H9 (cell line): Measurements from ENCODE around the gene BARD1. TPM values are rescaled to one million over a fixed set of nuclear protein-coding genes. Genes with fewer than 3 reads are reported as not detected.

Experiments used
- DNase-seq: peaks from one replicate; pipeline ENCODE4 v3.0.0-alpha.2; 2017
- H2AFZ ChIP-seq: one replicate; pipeline ENCODE4 v1.6.1; 2013; ENCODE audit warnings: mild to moderate bottlenecking, low read length, control low read depth, moderate library complexity
- H2AK5ac ChIP-seq: 2 replicates; pipeline ENCODE4 v1.6.1; 2013; ENCODE audit warnings: low read length, control low read depth, mixed read lengths; ENCODE audit not compliant: insufficient read length
- H2BK120ac ChIP-seq: one replicate; pipeline ENCODE4 v1.6.1; 2013; ENCODE audit warnings: low read depth, mild to moderate bottlenecking, low read length, control low read depth, inconsistent platforms; ENCODE audit not compliant: poor library complexity, severe bottlenecking
- H2BK12ac ChIP-seq: 2 replicates; pipeline ENCODE4 v1.6.1; 2013; ENCODE audit warnings: low read length, control low read depth, mixed read lengths, low read depth; ENCODE audit not compliant: insufficient read length
- H2BK15ac ChIP-seq: 2 replicates; pipeline ENCODE4 v1.6.1; 2013; ENCODE audit warnings: low read depth, low read length, control low read depth
- H2BK20ac ChIP-seq: one replicate; pipeline ENCODE4 v1.6.1; 2013; ENCODE audit warnings: low read depth, mild to moderate bottlenecking, low read length, control low read depth, inconsistent platforms; ENCODE audit not compliant: poor library complexity, severe bottlenecking
- H2BK5ac ChIP-seq: 2 replicates; pipeline ENCODE4 v1.6.1; 2013; ENCODE audit warnings: low read length, control low read depth, mixed read lengths; ENCODE audit not compliant: insufficient read length
- H3K14ac ChIP-seq: 2 replicates; pipeline ENCODE4 v1.6.1; 2013; ENCODE audit warnings: low read length, control low read depth; ENCODE audit not compliant: insufficient read depth
- H3K18ac ChIP-seq: 2 replicates; pipeline ENCODE4 v1.6.1; 2013; ENCODE audit warnings: low read depth, mild to moderate bottlenecking, mixed read lengths, low read length, control low read depth; ENCODE audit not compliant: insufficient read length
- H3K23ac ChIP-seq: 2 replicates; pipeline ENCODE4 v1.6.1; 2013; ENCODE audit warnings: low read length, control low read depth, mixed read lengths, low read depth; ENCODE audit not compliant: insufficient read length
- H3K23me2 ChIP-seq: 2 replicates; pipeline ENCODE4 v1.6.1; 2013; ENCODE audit warnings: low read depth, mild to moderate bottlenecking, mixed read lengths, low read length, control low read depth; ENCODE audit not compliant: insufficient read length, poor library complexity, severe bottlenecking
- H3K27ac ChIP-seq: 2 replicates; pipeline ENCODE4 v1.5.1; 2013; ENCODE audit warnings: low read length, control low read depth, mixed read lengths, low read depth; ENCODE audit not compliant: insufficient read length
- H3K27me3 ChIP-seq: 2 replicates; pipeline ENCODE4 v1.6.1; 2013; ENCODE audit warnings: low read length, control low read depth, inconsistent platforms; ENCODE audit not compliant: insufficient read depth
- H3K4ac ChIP-seq: 2 replicates; pipeline ENCODE4 v1.6.1; 2013; ENCODE audit warnings: low read depth, mild to moderate bottlenecking, control low read depth, inconsistent platforms, low read length, moderate library complexity
- H3K4me1 ChIP-seq: 2 replicates; pipeline ENCODE4 v1.6.1; 2013; ENCODE audit warnings: low read length, control low read depth, inconsistent platforms; ENCODE audit not compliant: insufficient read depth
- H3K4me2 ChIP-seq: 2 replicates; pipeline ENCODE4 v1.6.1; 2013; ENCODE audit warnings: low read length, control low read depth, mixed read lengths; ENCODE audit not compliant: insufficient read length, insufficient read depth
- H3K56ac ChIP-seq: 2 replicates; pipeline ENCODE4 v1.6.1; 2013; ENCODE audit warnings: low read depth, mild to moderate bottlenecking, mixed read lengths, low read length, control low read depth; ENCODE audit not compliant: insufficient read length
- H3K79me1 ChIP-seq: 2 replicates; pipeline ENCODE4 v1.6.1; 2013; ENCODE audit warnings: low read depth, mild to moderate bottlenecking, moderate library complexity, low read length, control low read depth, inconsistent platforms; ENCODE audit not compliant: insufficient read depth, poor library complexity, severe bottlenecking
- H3K79me2 ChIP-seq: 2 replicates; pipeline ENCODE4 v1.6.1; 2013; ENCODE audit warnings: low read length, control low read depth, inconsistent platforms; ENCODE audit not compliant: insufficient read depth
- H3K9ac ChIP-seq: 2 replicates; pipeline ENCODE4 v1.6.1; 2013; ENCODE audit warnings: low read length, control low read depth, mixed read lengths; ENCODE audit not compliant: insufficient read length; ENCODE audit errors: extremely low read depth
- H3K9me3 ChIP-seq: one replicate; pipeline ENCODE4 v1.6.1; 2013; ENCODE audit warnings: low read depth, low read length, inconsistent platforms; ENCODE audit not compliant: control insufficient read depth
- H3T11ph ChIP-seq: one replicate; pipeline ENCODE4 v1.6.1; 2013; ENCODE audit warnings: mild to moderate bottlenecking, low read length, control low read depth, inconsistent platforms
- H4K20me1 ChIP-seq: one replicate; pipeline ENCODE4 v1.6.1; 2013; ENCODE audit not compliant: control insufficient read depth, insufficient read length, insufficient read depth
- H4K5ac ChIP-seq: 2 replicates; pipeline ENCODE4 v1.6.1; 2013; ENCODE audit warnings: low read depth, mild to moderate bottlenecking, mixed read lengths, low read length, control low read depth; ENCODE audit not compliant: insufficient read length
- H4K8ac ChIP-seq: replicated peaks from 2 replicates; pipeline ENCODE4 v1.6.1; 2013; ENCODE audit warnings: low read length, control low read depth, mixed read lengths, low read depth; ENCODE audit not compliant: insufficient read length
- H4K91ac ChIP-seq: 2 replicates; pipeline ENCODE4 v1.6.1; 2013; ENCODE audit warnings: low read depth, mild to moderate bottlenecking, moderate library complexity, mixed read lengths, low read length, control low read depth; ENCODE audit not compliant: insufficient read length
- H3K27ac Mint-ChIP-seq, 3 experiments: 2 replicates in 2 of 3; 3 replicates in 1 of 3; pipeline ENCODE4 v1.8.0; 2020 to 2021; ENCODE audit warnings: mixed read lengths in 3 of 3, mild to moderate bottlenecking in 1 of 3, moderate library complexity in 1 of 3
- H3K27me3 Mint-ChIP-seq: 2 replicates; pipeline ENCODE4 v1.8.0; 2021; ENCODE audit warnings: low read depth, mild to moderate bottlenecking, moderate library complexity, mixed read lengths
- H3K36me3 Mint-ChIP-seq, 3 experiments: 2 replicates in 2 of 3; 3 replicates in 1 of 3; pipeline ENCODE4 v1.8.0; 2020 to 2021; ENCODE audit warnings: low read depth in 3 of 3, mixed read lengths in 3 of 3; ENCODE audit not compliant: insufficient read depth in 1 of 3
- H3K4me1 Mint-ChIP-seq, 2 experiments: 2 replicates each; pipeline ENCODE4 v1.8.0; 2020; ENCODE audit warnings: mixed read lengths in 2 of 2
- H3K4me3 Mint-ChIP-seq, 2 experiments: 2 replicates in 1 of 2; 3 replicates in 1 of 2; pipeline ENCODE4 v1.8.0; 2020 to 2021; ENCODE audit warnings: mild to moderate bottlenecking in 2 of 2, mixed read lengths in 2 of 2, moderate library complexity in 1 of 2
- H3K9me3 Mint-ChIP-seq, 2 experiments: 2 replicates in 1 of 2; 3 replicates in 1 of 2; pipeline ENCODE4 v1.8.0; 2020; ENCODE audit warnings: mild to moderate bottlenecking in 2 of 2, mixed read lengths in 2 of 2, moderate library complexity in 1 of 2
- WGBS: extraction: QIAGEN DNeasy Blood & Tissue Kit; methylation state at CpG from one replicate; pipeline ENCODE4 v1.1.7; 2013; ENCODE audit warnings: missing lambda C conversion rate, low lambda C conversion rate, mixed read lengths; ENCODE audit not compliant: insufficient read length; ENCODE audit errors: extremely low coverage; 5-methylcytosine and 5-hydroxymethylcytosine counted together
- total RNA-seq: library from RNA; stranded (reverse); gene quantifications from 2 replicates; pipeline ENCODE4 v1.2.1, GENCODE V29; 2021
- TF ChIP-seq, protein P1 (sequence below): fragments of 200-600 bp; sonication (generic); conservative IDR thresholded peaks from 3 replicates; pipeline ENCODE4 v1.8.0; 2021; ENCODE audit warnings: antibody characterized with exemption, mild to moderate bottlenecking

The BARD1 gene
- total RNA-seq, 1 experiment from 2014 or later = 30.6 TPM

GRCh38 chr2:214750529-214750928 is 59.0 kb downstream of the BARD1 start:
- H3K79me1 ChIP-seq = no peaks in the 10 kb centered on the region
- H4K91ac ChIP-seq = no peak overlapping the region
- no peaks in the 10 kb centered on the region for H3K9me3 Mint-ChIP-seq
- no peaks in the 10 kb centered on the region for H3K4me1 Mint-ChIP-seq
- TF ChIP-seq, protein P1, sequence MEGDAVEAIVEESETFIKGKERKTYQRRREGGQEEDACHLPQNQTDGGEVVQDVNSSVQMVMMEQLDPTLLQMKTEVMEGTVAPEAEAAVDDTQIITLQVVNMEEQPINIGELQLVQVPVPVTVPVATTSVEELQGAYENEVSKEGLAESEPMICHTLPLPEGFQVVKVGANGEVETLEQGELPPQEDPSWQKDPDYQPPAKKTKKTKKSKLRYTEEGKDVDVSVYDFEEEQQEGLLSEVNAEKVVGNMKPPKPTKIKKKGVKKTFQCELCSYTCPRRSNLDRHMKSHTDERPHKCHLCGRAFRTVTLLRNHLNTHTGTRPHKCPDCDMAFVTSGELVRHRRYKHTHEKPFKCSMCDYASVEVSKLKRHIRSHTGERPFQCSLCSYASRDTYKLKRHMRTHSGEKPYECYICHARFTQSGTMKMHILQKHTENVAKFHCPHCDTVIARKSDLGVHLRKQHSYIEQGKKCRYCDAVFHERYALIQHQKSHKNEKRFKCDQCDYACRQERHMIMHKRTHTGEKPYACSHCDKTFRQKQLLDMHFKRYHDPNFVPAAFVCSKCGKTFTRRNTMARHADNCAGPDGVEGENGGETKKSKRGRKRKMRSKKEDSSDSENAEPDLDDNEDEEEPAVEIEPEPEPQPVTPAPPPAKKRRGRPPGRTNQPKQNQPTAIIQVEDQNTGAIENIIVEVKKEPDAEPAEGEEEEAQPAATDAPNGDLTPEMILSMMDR = no peak
- H3K14ac ChIP-seq = no peak overlapping the region
- no peak overlapping the region for H2BK5ac ChIP-seq
- H3K79me2 ChIP-seq = no peaks in the 10 kb centered on the region
- no peaks in the 10 kb centered on the region; the same call in 1 of the 2 replicates for H3K27me3 Mint-ChIP-seq
- no peak overlapping the region for H3K27ac Mint-ChIP-seq
- no peak overlapping the region for H2AK5ac ChIP-seq
- no peak overlapping the region for H2BK120ac ChIP-seq
- no peak overlapping the region for H3K23ac ChIP-seq
- no peak overlapping the region for H2BK12ac ChIP-seq
- no peak overlapping the region for H3K9ac ChIP-seq
- no peak overlapping the region for H2BK20ac ChIP-seq
- H3K4ac ChIP-seq = no peak overlapping the region
- H3K4me1 ChIP-seq = no peaks in the 10 kb centered on the region
- no peaks in the 10 kb centered on the region for H3K27me3 ChIP-seq
- no peak overlapping the region for H4K8ac ChIP-seq
- H2BK15ac ChIP-seq = no peak overlapping the region
- no peak for DNase-seq
- no peak overlapping the region for H3K27ac ChIP-seq
- peaks cover 34 to 62% (median 52%) of the 10 kb centered on the region in 3 experiments for H3K36me3 Mint-ChIP-seq
- no peak overlapping the region for H3K56ac ChIP-seq
- H3T11ph ChIP-seq = no peak overlapping the region
- H2AFZ ChIP-seq = no peak overlapping the region
- no CpG with 5 or more reads among the region's 2 CpGs for WGBS
- H3K9me3 ChIP-seq = no peaks in the 10 kb centered on the region
- H3K18ac ChIP-seq = no peak overlapping the region
- H3K23me2 ChIP-seq = no peaks in the 10 kb centered on the region
- no peak overlapping the region for H3K4me2 ChIP-seq
- no peak overlapping the region for H3K4me3 Mint-ChIP-seq
- H4K20me1 ChIP-seq = no peaks in the 10 kb centered on the region
- no peak overlapping the region for H4K5ac ChIP-seq
